Esophagus mucosa (tissue), 1 donor: ENCODE measurements around the gene IPO8. TPM values are rescaled to one million over a fixed set of nuclear protein-coding genes. Genes with fewer than 3 reads are reported as not detected.

Experiments
- ATAC-seq: fragments of 200-7000 bp; cut with Tn5 transposase; one replicate; pipeline ENCODE4 v1.9.1; 2020
- total RNA-seq: library from RNA; stranded (reverse); gene quantifications from one replicate; pipeline ENCODE4 v1.2.4, GENCODE V29; 2023
- donor health status: DM: yes; HTN: yes; CAD: no.

IPO8 gene
- 29.7 TPM for total RNA-seq

DNA sequence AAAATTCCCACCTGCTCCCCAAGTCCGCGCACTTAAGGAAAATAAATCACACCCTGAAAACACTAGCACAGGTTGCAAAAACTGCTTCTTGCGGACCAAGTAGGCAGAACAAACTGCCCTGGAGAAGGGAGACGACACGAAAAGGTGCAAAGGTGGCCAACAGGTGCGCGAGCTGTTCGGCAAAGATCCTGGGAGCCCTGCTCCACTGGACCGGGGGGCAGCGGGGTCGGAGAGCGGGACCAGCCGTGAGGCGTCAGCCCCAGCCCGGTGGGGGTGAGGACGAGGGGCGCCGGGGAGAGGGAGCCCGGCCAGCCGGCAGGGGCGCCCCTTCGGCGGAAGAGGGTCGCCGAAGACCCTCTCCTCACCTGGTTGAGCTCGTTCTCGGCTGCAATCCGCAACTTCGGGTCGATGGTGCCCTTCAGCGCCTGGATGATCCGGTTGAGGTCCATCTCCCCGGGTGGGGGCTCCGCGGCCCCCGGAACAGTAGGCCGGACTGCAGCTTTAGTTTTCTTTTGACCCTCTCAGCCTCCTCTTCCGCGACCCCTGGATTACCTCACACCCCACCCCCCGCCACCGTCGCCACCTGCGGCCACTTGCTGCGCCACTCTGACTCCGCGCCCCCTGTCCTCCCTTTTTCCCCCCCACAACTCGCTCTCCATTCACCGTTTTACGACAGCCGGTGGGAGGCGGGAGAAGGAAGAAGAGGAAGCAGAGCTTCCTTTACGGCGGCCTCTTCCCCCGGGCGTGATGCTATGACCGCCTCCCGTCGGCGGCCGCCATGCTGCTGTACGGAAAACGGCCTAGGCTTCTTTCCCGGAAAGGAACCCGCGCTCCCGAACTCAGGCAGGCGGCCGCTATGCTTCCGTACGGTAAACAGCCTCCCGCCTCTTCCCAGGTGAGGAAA, at the start of gene IPO8:
IPO8 (minus strand) TSS at position 671 of the 904 bp plus-strand sequence; CDS start at position 449, 222 bp downstream.
- ATAC-seq = peak; percentile 96

DNA sequence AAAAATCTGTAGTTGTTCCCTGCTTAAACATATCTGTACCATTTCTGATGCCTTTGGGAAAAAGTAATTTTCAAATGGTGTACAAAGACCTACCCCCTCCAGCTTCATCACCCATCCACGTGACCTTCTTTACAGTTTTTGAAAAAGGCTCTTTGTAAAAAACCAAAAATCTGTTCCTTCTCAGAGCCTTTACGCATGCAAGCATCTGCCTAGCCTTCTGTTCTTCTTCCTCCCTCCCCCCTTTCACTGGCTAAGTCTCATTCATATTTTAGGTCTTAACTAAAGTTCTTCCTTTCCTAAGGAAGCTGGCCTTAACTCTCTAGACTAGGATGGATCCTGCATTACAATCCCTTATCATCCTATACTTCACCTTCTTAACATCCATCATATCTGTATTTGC, 48.7 kb upstream of the IPO8 start:
- no peak for ATAC-seq

DNA sequence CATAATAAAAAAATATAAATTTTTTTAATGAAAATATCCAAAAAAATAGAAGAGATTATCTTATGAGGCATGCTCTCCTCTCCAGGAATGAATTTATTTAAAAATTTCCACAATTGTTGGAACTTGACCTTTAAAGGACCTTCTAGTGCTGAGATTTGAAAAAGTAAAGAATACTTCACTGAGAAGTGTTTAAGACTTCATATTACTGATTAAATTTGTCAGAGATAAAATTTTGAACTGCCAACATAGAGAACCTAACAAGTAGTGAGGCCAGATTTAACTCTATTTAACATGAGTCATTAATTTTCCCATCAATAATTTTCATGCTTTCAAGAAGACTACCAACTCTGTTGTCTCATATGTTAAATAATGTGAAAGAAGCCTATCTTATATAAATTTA, 44.6 kb upstream of the IPO8 start:
- ATAC-seq = no peak

DNA sequence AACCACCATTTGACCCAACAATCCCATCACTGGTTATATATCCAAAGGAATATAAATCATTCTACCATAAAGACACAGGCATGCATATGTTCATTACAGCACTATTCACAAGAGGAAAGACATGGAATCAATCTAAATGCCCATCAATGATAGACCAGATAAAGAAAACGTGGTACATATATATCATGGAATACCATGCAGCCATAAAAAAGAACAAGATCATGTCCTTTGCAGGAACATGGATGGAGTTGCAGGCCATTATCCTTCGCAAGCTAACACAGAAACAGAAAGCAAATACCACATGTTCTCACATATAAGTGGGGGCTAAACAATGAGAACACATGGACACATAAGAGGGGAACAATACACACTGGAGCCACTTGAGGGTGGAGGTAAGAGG, 43.4 kb upstream of the IPO8 start:
- ATAC-seq = no peak

DNA sequence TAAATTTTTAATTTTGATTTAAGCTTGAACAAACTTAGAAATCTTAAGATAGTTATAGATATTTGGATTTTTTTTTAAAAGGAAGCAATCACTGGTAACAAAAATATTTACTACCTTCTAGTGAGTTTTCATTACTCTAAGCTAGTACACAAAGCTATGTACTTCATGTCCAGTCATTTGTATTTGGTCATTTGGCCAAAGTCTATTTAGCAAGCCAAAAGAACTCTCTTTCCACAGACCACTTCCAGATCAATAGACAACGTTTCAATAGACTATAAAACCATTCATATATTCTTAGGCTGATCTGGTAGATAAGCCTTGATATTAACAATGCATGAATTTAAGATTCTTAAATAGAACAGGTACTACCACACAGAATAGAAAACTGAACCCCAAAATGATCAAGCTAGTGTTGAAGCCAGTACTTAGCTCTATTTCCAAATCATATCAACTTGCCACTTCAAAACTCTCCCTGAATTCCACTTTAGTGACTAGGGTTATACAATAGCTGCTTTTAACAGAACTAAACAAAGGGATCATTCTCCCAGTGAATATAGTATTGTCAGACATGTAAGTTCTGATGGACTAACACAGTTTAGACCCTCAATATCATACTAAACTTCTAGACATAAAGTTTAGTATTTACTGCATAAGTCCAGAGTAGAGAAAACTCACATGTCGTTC, 37.4 kb upstream of the IPO8 start:
- no peak for ATAC-seq

DNA sequence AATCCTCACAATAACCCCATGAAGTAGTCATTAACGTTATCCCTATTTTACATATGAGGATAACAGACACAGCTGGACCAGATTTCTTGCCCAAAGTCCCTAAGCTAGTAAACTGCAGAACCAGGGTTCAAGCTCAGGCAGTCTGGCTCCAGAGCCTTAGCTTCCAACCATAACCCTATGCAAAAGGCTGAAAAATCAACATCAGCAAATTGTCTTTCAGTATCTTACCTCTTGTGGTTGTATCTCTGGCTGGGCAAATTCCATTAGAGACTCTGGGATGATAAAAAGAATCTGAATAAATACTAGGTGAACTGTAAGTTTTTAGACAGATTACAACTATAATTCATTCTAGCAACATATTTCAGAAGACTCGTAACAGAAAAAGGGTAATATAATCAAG, 34.3 kb upstream of the IPO8 start:
- no peak for ATAC-seq

DNA sequence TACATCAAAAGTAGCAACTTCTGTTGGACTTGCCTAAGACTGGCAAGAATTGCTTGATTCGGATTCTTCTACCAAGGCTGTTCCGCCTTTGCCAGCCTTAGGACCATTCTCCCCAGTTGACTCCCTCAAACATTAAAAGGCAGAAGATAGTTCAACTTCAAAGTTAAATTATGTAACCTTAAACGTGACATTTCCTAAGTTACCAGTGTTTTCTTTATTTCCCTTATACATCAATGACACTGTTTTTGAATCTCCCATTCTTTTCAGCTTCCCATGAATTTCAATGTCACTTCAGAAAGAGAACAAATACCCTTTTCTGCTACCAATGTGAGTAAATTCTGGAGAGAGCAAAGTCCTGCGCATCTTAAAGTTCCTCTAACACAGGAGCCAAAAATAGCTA, 33.9 kb upstream of the IPO8 start:
- ATAC-seq = no peak

DNA sequence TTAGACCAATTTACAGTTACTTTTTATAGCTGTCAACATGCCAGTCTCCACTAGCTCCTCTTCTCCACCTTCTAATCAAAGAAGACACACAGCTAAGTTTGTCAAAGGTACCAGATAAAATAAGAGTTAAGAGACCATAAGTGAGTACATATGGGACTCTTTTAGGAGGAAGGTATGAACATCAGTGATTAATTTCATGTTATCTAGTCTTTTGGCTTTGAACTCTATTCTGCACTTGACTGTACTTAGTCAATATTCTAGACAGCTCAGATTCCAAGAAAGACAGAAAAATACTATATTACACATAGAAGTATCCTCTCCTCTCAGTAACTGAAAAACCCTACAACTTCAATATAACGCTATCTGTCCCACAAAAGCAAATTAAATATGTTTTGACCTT, 31.0 kb upstream of the IPO8 start:
- no peak for ATAC-seq

DNA sequence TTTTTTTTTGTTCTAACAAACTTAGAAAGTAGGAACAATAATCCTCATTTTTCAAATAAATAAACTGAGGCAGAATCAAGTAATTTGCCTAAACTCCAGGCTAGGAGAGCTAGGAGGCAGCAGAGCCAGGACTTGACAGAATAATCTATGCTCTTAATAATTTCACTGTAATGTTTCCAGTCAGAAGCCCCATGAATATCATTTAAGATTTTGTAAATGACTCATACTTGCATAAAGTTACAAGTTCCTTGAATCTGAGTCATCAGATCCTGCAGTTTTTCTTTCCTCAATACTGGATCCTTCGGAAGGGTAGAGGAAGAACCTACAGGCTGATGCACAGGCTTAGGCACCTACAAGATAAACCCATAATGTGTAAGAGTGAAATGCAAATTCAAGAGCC, 30.1 kb upstream of the IPO8 start:
- peak; percentile 55 for ATAC-seq

DNA sequence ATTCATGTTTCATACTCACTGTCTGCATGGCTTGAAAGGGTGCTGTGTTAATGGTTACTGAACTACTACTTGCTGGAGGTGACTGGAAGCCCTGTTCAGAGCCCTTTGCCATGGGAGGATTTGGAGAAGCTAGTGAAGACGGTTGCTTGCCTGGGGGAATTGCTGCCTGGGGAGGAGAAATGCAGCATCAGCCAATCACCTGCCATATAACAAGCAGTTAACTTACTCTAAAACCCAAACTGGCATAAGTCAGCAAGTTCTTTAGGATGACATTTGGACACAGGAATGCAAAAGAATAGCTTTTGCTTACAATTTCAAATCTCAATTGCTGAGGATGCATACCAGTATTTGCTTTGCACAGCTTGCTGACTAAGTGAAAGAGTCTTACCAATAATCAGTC, 23.4 kb upstream of the IPO8 start:
- no peak for ATAC-seq

DNA sequence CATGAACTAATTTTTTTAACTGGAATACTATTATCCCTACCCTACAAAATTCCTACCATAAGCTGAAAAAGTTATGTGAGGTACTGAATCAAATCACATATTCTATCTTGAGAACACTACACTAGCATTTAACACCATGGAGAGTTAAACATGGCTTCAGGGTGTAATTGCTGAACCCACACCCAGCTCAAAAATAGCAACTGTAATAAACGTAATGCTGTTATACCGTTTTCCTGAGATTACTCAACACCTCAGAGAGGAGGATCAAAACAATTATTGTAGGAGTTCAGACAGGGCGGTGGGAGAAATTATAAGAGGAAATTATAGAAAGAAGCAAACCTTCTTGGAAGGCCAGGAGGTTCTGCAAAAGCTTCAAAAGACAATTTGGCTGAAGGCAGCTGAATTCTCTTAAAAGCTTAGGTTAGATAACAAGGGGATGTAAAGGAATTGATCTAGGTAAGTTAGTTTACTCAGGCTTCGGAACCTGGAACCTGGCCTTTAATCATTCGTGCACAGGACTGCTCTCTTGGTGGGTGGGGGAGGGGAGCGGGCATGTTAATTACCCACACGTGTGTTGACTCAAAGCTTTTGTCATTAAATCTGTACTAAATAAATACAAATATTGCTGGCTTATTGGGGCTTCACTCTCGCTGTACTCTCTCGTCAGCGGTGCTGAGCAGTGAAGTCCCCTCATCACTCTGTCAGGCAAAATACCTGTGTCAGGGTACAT, 12.1 kb upstream of the IPO8 start:
- ATAC-seq = no peak

DNA sequence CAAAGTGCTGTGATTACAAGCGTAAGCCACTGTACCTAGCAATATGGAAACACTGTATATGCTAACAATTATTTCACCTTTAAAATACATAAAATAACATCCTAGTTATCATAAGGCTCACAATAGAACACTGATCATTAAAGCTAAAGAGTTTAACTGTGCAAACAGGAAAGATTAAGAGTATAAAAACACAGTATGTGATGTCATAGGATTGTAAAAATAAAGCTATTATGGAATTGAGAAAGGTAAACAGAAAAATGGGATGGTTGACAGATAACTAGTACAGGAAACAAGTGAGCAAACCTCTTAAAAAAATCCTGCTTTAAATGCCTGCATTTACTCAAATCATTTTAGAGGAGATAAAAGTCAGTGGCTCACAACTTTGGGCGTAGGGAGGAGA, 10.8 kb upstream of the IPO8 start:
- peak; percentile 44 for ATAC-seq

DNA sequence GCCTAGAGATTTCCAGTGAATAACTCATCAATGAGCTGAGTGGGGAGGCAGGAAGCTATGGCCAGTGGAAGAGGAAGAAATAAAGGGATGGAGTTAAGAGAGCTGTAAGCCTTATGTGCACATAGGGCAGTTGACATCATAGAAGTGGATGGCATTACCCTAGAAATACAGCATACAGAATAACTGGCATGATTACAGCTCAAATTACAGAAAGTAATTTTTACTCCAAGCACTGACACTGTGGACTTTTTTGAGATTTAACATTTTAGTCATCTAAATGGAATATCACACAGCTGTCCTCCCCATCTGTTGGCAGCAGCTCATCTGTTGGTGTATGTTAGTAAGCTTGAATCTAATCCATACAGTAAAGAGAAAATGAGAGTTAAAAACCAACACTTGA, 5.4 kb upstream of the IPO8 start:
- no peak for ATAC-seq

DNA sequence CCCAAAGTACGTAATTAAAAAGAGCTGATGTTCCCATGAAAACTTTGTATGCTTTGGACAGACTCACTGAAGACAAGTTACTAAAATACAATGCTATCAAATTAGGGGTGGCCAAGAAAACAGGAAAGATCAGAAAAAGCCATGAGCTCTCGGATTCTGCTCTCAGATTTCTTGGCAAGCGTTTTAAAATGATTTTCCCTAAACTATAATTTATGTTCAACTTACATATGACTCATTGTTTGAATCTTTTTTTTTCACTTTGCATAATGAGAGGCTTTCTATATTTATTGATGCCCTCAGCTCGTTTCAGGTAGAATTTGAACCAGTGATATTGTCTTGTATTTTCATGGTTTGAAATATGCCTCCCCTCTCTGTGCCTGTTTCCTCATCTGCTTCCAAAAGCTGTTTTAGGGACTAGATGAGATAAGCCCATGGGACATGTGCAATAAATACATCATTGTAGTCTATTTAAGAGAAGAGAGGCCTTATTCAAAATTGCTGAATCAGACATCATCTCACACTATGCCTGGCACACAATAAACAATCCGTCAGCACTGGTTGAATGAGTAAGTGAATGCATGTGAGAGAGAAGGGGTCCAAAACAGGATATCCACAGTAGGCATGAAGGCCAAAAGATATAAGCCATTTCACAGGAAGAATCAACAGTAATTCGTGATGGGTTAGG, 4.7 kb upstream of the IPO8 start:
- no peak for ATAC-seq

DNA sequence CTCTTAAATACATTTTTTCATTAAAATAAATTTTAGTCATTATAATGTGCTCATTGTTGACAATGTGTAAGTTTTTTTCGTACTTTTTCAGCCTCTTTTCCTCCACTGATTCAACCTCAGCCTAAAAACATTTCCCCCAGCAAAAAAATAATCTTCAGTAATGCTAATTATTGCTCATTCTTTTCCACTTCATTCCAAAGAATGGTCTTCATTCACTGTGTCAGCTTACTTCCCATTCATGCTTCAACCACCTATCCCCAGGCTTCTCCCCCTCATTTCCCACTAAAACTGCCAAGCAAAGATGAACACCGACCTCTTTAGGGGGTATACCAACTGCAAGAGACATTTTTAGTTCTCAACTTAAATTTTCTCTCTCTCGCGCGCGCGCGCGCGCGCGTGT, 2.7 kb upstream of the IPO8 start:
- no peak for ATAC-seq

DNA sequence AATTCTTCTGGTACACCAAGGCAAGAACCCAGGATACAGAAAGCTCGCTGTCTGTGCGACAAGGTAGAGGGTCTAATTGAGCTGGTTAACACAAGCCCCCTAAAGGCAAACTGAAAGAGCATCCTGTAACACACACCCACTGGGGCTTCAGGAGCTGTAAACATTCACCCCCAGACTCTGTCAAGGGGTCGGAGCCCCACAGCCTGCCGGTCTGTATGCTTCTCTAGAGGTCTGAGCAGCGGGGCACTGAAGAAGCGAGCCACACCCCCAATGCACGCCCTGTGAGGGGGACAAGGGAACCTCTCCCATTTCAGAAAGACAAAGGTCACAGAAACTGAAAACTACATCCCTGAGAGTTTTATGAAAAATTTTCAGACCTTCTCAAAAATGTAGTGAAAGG, 1.3 kb upstream of the IPO8 start:
- ATAC-seq = no peak

DNA sequence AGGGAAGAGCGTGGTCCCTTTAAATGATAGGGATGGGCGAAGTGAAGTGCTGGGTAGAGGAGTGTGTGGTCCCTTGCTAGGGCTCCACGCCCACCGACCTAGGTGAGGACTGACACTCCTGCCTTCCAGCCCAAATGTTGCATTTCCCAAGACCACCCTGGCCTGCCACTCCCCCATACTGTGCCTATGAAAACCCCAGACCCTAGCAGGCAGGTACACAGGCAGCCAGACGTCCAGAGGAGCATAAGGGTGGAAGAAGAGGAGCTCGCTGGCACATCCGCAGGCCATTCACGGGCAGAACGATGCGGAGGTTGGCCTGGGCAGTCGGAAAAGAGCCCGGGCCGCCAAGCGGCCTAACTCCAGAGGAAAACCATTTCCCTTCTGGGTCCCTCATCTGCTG, 817 bp upstream of the IPO8 start:
- ATAC-seq = no peak

DNA sequence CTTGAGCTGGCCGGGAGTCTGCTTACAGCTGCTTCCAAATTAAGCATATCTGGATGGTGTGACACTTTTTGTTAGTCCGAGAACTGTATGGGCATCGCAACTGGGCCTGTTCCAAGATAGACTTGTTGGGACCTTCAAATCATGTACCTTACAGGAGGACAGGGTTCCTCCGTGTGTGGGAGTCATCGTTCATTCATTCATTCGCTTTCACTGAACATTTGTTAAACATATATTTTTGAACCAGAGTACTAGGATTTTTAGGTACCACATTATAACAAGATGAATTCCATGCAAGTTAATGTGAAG, 387 bp upstream of the IPO8 start:
- no peak for ATAC-seq

DNA sequence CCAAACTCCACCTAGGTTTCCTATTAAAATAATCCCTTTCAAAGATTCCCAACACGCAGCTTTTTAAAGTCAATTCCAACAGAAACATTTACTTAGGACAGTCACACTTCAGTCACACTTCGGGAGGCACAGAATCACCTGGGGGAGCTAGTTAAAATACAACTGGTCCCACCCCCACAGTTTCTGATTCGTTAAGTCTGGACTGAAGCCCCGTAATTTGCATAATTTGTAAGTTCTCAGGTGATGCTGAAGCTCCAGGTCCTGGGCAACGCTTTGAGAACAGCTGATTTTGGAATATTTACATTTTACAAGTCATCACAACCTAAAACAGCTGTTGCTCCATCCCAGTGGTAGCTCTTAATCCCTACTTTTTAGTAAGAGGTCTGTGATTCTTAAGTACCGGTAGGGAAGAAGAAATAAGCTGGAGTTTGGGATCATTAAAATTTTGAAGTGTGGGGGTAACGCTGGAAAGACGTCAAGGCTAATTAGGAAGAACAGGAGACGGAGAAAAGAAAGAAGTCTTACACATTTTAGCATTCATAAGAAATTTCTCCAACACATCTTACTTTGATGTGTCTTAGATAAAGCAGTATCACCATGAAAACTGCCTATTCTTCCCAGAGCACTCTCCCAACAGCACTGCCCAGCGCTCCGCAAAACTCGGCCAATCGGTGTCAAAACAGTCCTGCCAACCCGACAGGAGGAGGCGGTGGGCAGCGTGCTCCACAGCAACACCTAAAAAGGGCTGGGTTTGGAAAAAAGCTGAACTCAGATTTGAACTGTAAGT, 1.1 kb downstream of the IPO8 start:
- peak; percentile 35 for ATAC-seq

DNA sequence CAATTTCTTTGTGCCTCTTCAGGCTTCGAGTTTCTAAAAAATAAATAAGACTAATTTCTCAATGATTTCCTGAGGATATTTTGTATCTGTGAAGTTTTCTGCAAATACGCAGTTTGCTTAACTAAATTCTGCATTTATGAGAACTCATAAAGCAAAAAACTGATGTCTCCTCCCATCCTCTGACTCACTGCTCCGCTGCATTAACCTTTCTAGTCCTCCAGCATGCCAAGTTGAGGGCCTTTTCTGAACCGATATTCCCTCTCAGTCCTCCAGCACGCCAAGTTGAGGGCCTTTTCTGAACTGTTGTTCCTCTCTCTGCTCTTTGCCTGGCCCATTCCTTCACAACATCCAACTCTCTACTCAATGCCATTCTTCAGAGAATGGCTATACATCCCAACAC, 3.2 kb downstream of the IPO8 start:
- no peak for ATAC-seq

DNA sequence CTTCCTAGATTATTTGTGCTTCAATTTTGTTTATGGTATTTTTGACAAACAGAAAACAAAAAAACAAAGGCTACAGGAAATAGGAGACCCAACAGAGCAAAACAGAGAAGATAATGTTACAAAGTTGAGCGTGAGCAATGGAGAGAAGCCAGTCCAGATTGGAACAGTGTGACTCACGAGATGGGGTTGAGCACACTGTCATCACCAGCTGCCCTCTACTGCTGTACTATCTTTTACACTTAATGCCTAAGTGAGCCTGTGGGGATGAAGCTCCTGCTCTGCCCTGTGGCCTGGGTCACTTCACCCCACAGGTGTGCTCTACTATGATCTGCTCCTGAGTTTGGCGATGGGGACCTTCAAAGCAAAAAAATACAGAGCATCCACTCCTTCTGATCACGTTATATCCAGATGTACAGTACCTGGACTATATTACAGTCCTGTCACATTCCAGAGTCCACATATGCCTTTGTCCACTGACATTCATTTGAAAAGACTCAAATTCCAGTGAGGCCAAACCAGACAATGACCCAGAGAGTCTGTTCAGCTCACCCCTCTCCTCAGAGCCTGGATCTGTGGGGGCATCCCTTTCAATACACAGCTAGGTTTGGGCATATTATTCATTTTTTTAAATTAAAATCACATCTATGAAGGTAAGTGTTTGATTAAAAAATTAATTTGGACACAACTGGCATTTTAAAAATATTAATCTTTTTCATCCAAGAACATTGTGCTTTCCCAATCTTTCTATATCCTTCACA, 4.4 kb downstream of the IPO8 start:
- ATAC-seq = peak; percentile 53
